A673 (cell line): ENCODE data around the gene BBS12. TPM values are rescaled to one million over a fixed set of nuclear protein-coding genes. Genes with fewer than 3 reads are reported as not detected.

Experiments used
- BruUV-seq: library from RNA; stranded (reverse); fragments of 400-500 nt; replicated peaks from 2 replicates; lab custom pipeline; 2021; lab: Mats Ljungman, UMichigan
- CTCF ChIA-PET: fragments of 300-600 bp; sonication (Branson Sonifier 250); formaldehyde crosslinking; loops from one replicate; lab custom pipeline; 2022; ENCODE audit warnings: antibody characterized with exemption; lab: Charles Lee
- POLR2A ChIA-PET: fragments of 300-600 bp; sonication (Branson Sonifier 250); formaldehyde crosslinking; loops from one replicate; lab custom pipeline; 2022; ENCODE audit warnings: antibody characterized with exemption; ENCODE audit not compliant: low non-redundant PET; lab: Charles Lee
- DNase-seq: peaks from one replicate; pipeline ENCODE4 v3.0.0-alpha.2; 2015; ENCODE audit warnings: low spot score
- H3K27ac ChIP-seq: fragments of 200-600 bp; sonication (generic); 2 replicates; pipeline ENCODE4 v1.5.1; 2016; ENCODE audit warnings: mixed run types, low read depth, mild to moderate bottlenecking, mixed read lengths, antibody characterized with exemption, low read length; ENCODE audit not compliant: poor library complexity, severe bottlenecking
- H3K27me3 ChIP-seq: fragments of 200-600 bp; sonication (generic); replicated peaks from 2 replicates; pipeline ENCODE4 v1.6.1; 2017; ENCODE audit warnings: mixed run types, low read depth, mild to moderate bottlenecking, mixed read lengths, antibody characterized with exemption, low read length; ENCODE audit not compliant: insufficient read depth, poor library complexity
- H3K36me3 ChIP-seq: fragments of 200-600 bp; sonication (generic); 2 replicates; pipeline ENCODE4 v1.6.1; 2016; ENCODE audit warnings: mixed run types, mild to moderate bottlenecking, mixed read lengths, antibody characterized with exemption, low read length; ENCODE audit not compliant: insufficient read depth, poor library complexity, severe bottlenecking
- H3K4me1 ChIP-seq: fragments of 200-600 bp; sonication (generic); 2 replicates; pipeline ENCODE4 v1.6.1; 2017; ENCODE audit warnings: mixed run types, mild to moderate bottlenecking, mixed read lengths, antibody characterized with exemption, low read length; ENCODE audit not compliant: insufficient read depth, poor library complexity, severe bottlenecking
- H3K4me3 ChIP-seq: fragments of 200-600 bp; sonication (generic); 2 replicates; pipeline ENCODE4 v1.5.1; 2016; ENCODE audit warnings: low read depth, mixed run types, mild to moderate bottlenecking, mixed read lengths, low read length; ENCODE audit not compliant: poor library complexity, severe bottlenecking
- H3K9me3 ChIP-seq: fragments of 200-600 bp; sonication (generic); 2 replicates; pipeline ENCODE4 v1.6.1; 2016; ENCODE audit warnings: mixed run types, low read depth, mild to moderate bottlenecking, mixed read lengths, antibody characterized with exemption, low read length; ENCODE audit not compliant: poor library complexity, severe bottlenecking
- EZH2 ChIP-seq: fragments of 200-600 bp; sonication (generic); IDR thresholded peaks from 2 replicates; pipeline ENCODE4 v1.6.1; 2017; ENCODE audit warnings: borderline replicate concordance, low read depth, mild to moderate bottlenecking, mixed read lengths, antibody characterized with exemption, low read length; ENCODE audit not compliant: poor library complexity, severe bottlenecking
- intact Hi-C: fragments of 100-400 bp; cut with micrococcal nuclease; formaldehyde crosslinking; loops from one replicate; pipeline ENCODE4 v1.10.0; 2022; ENCODE audit not compliant: unreplicated experiment
- total RNA-seq: library from RNA; stranded (reverse); gene quantifications from 2 replicates; pipeline ENCODE4 v1.2.3, GENCODE V29; 2021
- TF ChIP-seq, protein P1 (sequence below): fragments of 300-800, 200-600 bp; sonication (generic); conservative IDR thresholded peaks from 2 replicates; pipeline ENCODE4 v1.5.1; 2017; ENCODE audit warnings: low read depth, mild to moderate bottlenecking, antibody characterized with exemption, low read length, moderate library complexity, mixed read lengths

BBS12 gene
- total RNA-seq, 1 experiment from 2014 or later: 1.9 TPM

DNA sequence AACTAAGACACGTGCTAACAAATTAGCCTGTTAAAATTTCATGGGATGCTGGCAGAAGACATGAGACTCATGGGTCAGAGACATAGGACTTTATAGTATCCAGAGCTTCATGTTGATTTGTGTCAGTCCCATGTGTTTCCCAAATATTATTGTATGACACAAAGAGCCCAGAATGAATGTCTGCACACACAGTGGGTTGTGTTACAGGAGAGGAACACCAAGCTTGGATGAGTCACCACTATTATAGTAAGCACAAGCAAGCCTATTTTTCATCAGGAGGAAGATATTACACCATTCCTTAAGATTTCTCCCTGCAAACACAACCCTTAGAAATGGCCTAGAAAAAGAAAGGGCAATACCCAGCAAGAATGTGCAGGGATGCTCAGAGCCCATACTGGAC is 15.4 kb downstream of the BBS12 start:
- intact Hi-C loops: no loop called here
- ChIA-PET POLR2A (no interaction called here), CTCF (no interaction called here)
- no peaks in the 10 kb centered on the region for H3K4me1 ChIP-seq
- BruUV-seq: no TSS peak
- H3K36me3 ChIP-seq: no peaks in the 10 kb centered on the region
- no peak for TF ChIP-seq EZH2
- TF ChIP-seq, protein P1, sequence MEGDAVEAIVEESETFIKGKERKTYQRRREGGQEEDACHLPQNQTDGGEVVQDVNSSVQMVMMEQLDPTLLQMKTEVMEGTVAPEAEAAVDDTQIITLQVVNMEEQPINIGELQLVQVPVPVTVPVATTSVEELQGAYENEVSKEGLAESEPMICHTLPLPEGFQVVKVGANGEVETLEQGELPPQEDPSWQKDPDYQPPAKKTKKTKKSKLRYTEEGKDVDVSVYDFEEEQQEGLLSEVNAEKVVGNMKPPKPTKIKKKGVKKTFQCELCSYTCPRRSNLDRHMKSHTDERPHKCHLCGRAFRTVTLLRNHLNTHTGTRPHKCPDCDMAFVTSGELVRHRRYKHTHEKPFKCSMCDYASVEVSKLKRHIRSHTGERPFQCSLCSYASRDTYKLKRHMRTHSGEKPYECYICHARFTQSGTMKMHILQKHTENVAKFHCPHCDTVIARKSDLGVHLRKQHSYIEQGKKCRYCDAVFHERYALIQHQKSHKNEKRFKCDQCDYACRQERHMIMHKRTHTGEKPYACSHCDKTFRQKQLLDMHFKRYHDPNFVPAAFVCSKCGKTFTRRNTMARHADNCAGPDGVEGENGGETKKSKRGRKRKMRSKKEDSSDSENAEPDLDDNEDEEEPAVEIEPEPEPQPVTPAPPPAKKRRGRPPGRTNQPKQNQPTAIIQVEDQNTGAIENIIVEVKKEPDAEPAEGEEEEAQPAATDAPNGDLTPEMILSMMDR: no peak
- no peak overlapping the region for H3K4me3 ChIP-seq
- no peak for DNase-seq
- no peaks in the 10 kb centered on the region for H3K27me3 ChIP-seq
- no peaks in the 10 kb centered on the region for H3K9me3 ChIP-seq
- H3K27ac ChIP-seq: no peak overlapping the region

DNA sequence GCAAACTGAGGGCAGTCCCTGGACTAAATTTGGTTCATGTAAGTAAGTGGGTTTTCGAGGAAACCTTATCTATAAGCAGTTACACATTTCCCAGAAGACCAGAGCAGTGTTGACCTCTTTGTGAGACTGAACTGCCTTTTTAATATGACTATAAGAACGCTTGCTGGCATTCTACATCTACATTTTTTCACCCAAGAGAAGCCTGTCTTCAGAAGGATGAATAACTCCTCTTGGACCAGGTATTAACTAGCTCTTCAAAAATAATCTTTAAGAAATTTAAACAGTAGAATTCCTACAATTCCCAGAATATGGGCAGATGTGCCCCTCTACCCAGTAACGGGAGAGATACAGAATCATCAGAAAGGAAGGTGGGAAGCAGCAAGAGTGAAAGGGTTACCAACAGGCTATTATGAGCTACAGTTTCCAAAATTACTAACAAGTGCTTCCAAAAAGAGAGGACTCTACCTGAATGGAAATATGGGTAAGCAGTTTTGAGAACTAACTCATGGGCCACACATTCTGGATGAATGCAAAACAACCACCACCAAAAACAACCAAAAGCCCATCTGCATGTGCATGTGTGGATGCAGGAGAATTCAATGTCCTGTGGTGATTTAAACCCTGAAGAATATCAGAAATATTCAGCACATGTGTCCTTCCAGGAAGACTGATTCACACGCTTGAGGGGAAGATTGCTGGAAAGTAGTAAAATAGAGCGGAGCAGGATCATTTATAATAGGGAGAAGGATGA is 17.4 kb downstream of the BBS12 start:
- no peaks in the 10 kb centered on the region for H3K27me3 ChIP-seq
- DNase-seq: no peak
- no peak overlapping the region for H3K4me3 ChIP-seq
- H3K4me1 ChIP-seq: no peaks in the 10 kb centered on the region
- H3K27ac ChIP-seq: no peak overlapping the region
- CTCF ChIA-PET: no interaction called here
- TF ChIP-seq, protein P1: no peak
- TF ChIP-seq EZH2: no peak
- intact Hi-C loops: no loop called here
- POLR2A ChIA-PET: no interaction called here
- BruUV-seq: no TSS peak
- no peaks in the 10 kb centered on the region for H3K36me3 ChIP-seq
- H3K9me3 ChIP-seq: no peaks in the 10 kb centered on the region

DNA sequence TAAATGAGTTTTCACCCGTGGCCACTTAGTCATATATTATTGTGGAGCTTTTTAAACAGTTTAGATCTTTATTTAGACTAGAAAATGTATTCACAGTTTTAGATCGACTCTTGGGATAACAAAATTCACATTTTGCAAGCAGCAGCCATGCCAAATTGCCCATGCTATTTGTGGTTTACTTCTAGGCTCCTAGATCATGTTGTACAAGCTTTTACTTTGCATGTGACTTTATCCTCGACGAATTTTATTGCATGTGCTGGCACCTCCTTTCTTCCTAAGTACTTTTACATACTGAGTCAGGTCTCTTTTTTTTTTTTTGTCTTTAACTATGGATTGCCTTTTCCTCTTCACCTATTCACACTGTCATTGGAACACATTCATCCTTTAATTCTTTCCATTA is 23.2 kb downstream of the BBS12 start:
- intact Hi-C loops: no loop called here
- H3K27ac ChIP-seq: no peak overlapping the region
- DNase-seq: no peak
- H3K4me3 ChIP-seq: no peak overlapping the region
- BruUV-seq: no TSS peak
- no peak for TF ChIP-seq EZH2
- TF ChIP-seq, protein P1: no peak
- H3K4me1 ChIP-seq: peaks cover 5% of the 10 kb centered on the region
- H3K27me3 ChIP-seq: no peaks in the 10 kb centered on the region
- ChIA-PET CTCF (interaction anchor here (1.5 kb wide), 1 partner anchor 159 kb away, joined by 4 read pairs; no protein-coding TSS in a partner anchor), POLR2A (no interaction called here)
- no peaks in the 10 kb centered on the region for H3K9me3 ChIP-seq
- no peaks in the 10 kb centered on the region for H3K36me3 ChIP-seq
